GM12864 (cell line): ENCODE results near the gene SSH3.

ENCODE experiments used
- DNase-seq: peaks from one replicate; pipeline ENCODE4 v3.0.0-alpha.2; 2011; ENCODE audit warnings: low read depth
- H3K4me3 ChIP-seq: 2 replicates; pipeline ENCODE4 v1.5.1; 2011; ENCODE audit warnings: mild to moderate bottlenecking, low read depth, low read length, control low read depth
- CTCF ChIP-seq: IDR thresholded peaks from 2 replicates; pipeline ENCODE4 v1.5.1; 2011; ENCODE audit warnings: low read depth, mild to moderate bottlenecking, moderate library complexity, low read length, control low read depth, inconsistent platforms; ENCODE audit errors: missing control alignments

The SSH3 gene

GRCh38 chr11:67311051-67311555 lies 7.8 kb downstream of the SSH3 start:
- no peak for DNase-seq
- no peak for TF ChIP-seq CTCF
- no peak overlapping the region for H3K4me3 ChIP-seq

GRCh38 chr11:67311556-67312082 lies 8.3 kb downstream of the SSH3 start:
- H3K4me3 ChIP-seq = no peak overlapping the region
- no peak for DNase-seq
- no peak for TF ChIP-seq CTCF

- no peak for TF ChIP-seq CTCF
- DNase-seq = no peak
- H3K4me3 ChIP-seq = no peak overlapping the region
Observed at GRCh38 chr11:67312187-67313021, 9.1 kb downstream of the SSH3 start.

GRCh38 chr11:67313125-67313890 lies 10.0 kb downstream of the SSH3 start:
- no peak overlapping the region for H3K4me3 ChIP-seq
- no peak for DNase-seq
- TF ChIP-seq CTCF = no peak

GRCh38 chr11:67314218-67314617 lies 10.9 kb downstream of the SSH3 start:
- no peak for DNase-seq
- H3K4me3 ChIP-seq = no peak overlapping the region
- no peak for TF ChIP-seq CTCF

- DNase-seq = no peak
- no peak overlapping the region for H3K4me3 ChIP-seq
- TF ChIP-seq CTCF = no peak
Observed at GRCh38 chr11:67315325-67315909, 12.1 kb downstream of the SSH3 start.
